NCI-H510A treated with DMSO at 0.1 percent for 48 hours (cell line): Measurements from ENCODE around the gene CATSPER1.
"Not testable (repeated sequence)": the region's sequence is repeated elsewhere in the genome, so short reads cannot be mapped to it uniquely, and the experiment has no call there.

Experiments used
- DNase-seq: peaks from one replicate; lab custom pipeline; 2025; lab: John Stamatoyannopoulos, UW

Gene CATSPER1

DNA sequence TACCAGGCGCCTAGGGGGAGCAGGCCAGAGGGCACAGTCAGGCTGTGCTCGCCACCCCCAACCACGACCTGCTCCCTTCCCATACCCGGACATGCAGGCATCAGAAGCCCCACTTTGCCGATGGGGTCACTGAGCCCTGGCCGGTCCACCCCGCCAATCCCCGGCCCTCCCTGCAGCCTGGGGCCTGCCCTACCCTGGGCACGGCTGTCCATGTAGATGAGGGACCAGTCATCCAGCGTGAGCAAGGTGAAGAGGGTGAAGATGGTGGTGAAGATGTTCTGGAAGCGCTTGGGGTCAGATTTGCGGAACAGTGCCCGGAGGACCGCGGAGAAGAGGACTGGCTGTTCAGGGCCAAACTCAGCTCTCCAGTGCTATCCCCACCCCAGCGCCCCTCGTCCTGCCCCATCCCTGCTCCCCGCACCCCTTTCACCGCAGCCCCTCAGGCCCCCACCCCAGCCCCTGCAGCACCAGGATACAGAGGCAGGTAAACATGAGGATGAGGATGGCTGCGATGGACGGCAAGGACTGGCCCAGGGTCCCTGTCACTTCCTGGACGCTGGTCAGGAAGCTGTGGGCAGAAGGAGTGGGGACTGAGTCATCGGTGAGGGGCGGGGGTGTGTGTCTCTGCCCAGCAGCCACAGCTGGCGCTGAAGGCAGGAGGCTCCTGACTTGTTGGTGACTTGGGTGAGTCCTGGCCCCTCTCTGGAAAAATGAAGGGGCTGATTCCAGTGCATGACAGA, 5.5 kb downstream of the CATSPER1 start:
- no peak for DNase-seq

DNA sequence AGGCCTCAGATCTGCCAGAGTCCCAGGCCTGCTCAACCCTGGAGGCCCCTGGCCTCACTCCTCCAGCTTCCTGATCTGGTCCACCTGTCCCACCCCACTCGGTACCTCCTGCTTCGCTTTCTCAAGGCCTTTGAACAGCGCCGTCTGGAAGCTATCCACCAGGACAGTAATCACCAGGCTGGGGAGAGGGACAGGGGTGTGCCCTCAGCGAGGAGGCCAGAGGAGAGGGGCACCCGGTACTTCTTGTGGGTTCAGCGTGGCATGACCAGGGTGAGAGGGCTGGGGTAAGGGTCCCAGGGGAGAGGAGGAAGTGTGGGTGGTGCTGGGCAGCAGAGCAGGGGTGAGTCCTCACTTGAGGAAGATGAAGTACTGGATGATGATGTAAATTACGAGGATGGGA, 6.1 kb downstream of the CATSPER1 start:
- no peak for DNase-seq

DNA sequence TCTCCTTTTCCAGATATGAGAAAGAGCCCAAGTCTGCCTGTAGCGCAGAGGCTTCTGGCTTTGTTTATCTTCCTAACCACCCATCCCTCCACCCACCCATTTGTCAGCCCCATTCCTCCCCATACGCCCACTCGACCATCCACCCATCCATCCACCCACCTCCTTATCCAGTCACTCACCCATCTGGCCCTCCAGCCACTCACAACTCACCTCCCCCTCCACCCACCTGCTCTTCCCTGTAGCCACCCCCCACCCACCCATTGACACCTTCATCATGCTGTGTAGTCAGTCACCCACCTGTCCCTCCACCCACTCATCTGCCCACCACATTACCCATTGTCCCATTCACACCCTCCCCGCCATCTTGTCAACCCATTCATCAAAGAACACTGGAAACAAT, 9.0 kb downstream of the CATSPER1 start:
- no peak for DNase-seq

DNA sequence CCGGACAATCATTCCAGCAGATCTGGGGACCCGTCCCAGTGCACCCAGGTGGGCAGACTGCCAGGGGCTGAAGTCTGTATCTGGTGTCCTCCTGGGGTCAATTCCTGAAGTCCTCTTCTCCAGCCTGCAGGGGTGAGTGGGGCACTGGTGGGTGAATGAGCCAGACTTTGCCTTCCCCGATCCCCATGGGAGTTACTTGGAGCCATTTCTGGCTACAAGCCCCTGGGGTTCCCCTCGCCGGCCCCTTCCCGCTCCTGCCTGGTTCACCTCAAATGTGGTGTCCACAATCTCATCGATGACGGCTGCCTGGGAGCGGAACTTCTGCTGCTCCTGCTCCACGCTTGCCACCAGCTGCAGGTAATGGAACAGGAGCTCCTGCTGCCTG, 9.5 kb downstream of the CATSPER1 start:
- no peak for DNase-seq

DNA sequence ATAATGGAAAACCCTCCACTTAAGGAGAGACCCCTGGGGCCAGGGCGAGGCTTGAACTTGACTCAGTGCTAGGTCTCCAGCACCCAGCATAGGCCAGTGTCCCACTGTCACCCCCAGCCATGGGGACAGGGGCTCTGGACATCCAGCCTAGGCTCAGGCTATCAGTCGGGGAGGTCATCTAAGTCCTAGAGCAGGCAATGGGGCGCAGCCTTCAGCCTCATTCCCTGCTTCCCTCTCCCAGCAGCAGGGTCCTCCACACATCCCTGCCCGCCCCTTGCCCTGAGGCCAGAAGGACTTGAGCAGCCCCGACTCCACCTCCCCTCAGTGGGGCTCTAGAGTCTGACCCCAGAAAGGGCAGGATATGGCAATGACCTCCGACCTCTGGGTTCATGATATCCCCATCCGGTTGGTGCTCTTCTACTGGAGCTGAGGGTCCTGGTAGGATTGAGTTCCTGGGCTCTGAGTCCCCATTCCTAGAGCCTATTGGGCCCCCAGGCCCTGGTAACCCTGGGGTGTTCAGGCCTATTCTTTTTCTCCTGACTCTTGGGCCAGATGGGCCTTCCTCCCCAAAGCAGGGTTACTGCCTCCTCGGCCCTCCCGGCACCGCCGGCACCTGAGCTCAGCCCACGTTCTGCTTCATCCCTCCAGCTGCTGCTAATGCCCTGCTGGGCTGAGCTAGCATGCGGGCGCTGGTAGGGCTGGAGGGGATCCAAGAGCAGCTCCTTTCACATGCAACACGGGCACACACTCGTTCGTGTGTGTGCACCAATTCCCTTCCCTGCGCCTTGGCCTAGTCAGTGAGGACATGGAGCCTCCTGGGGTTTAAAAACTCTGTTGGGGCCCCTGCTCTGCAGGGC, 10.1 kb downstream of the CATSPER1 start:
- DNase-seq: no peak

DNA sequence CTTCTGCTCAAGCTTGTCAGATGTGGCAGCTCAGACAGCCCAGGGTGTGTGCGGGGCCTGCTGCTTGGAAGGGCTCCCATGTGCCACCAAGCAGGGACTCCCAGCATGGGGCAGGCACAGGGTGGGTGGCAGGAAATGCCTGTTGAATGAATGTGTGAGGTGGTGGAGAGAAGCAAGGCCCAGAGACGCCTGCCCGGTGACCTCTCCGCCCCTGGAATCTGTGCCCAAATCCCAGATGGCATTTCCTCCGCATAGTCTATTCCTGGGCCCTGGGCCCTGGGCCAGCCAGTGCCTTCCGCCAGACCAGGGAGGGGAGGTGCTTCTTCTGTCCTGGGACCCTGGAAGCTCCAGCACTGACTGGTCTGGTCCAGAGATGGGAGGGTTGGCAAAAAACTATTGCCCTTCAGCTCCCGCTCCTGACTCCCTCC, 10.8 kb downstream of the CATSPER1 start:
- DNase-seq: no peak

DNA sequence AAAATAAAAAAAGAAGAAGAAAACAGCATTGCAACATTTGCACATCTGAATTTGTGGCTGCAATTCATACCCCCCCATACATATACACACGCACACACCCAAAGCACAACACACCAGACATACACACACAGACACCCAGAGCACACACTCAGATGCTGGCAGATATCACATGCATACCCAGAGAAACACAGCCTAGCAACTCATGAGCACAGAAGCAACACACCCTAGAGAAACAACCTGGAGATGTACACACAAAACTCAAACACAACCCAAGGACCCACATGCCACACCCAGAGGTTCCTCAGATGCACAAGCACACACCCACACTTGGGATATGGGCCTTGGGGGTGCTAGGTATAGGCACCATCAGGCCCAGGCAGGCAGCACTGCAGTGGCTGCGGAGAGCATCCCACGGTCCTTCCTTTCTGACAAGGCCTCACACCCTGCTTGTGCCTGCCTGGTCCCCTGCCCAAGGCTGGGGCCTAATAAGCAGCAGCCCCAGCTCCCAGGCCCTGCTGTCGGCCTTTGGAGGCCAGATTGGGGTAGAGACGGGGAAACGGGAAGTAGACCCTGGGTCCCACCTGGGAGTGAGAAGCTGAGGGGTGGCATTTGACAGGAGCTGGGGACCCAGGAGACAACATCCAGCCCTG, 11.3 kb downstream of the CATSPER1 start:
- DNase-seq: no peak

DNA sequence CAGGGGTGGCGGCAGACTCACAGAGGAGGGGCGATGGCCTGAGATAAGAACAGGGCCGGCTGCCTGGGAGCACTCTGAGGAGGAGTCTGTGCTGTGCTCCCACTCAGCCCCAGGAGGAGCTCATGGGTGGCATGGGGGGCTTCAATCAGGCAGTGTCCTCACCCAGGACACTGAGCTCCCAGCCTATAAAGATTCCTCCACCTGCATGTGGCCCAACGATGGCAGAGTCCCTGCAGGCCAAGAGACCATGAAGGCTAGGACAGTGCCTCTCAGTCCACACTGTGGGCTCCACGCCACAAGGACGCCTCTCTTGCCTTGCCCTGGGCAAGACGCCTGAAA, 12.5 kb downstream of the CATSPER1 start:
- DNase-seq: no peak

DNA sequence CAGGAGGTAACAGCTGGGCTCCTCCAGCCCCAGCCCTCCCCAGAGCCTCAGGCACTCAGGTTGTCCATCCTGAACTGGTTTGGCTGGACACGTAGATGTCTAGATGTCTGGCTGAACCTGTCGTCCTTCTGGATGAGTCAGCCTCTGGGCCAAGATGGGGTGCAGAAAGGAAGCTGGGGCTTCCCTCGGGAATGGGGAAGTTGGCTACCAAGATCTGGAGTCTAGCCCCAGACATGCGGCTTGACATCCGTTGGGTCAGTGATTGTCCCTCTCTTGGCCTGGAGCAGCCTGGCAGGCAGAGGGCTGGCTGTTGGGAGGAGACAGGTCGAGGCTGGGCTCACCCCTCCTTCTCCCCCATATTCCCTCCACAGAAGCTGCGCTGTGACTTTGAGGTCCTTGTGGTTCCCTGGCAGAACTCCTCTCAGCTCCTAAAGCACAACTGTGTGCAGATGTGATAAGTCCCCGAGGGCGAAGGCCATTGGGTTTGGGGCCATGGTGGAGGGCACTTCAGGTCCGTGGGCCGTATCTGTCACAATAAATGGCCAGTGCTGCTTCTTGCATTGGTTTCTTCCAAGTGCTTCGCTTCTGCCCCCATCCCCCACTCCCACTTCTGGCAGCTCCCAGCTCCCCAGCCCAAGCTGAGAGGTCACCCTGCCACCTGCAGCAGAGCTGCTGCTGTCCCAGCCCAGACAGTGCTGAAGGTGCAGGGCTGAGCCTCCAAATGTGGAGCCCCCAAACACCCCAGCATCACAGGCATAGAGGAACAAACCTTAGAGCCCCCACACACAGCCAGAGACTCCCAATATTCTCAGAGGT, 13.1 kb downstream of the CATSPER1 start:
- no peak for DNase-seq

DNA sequence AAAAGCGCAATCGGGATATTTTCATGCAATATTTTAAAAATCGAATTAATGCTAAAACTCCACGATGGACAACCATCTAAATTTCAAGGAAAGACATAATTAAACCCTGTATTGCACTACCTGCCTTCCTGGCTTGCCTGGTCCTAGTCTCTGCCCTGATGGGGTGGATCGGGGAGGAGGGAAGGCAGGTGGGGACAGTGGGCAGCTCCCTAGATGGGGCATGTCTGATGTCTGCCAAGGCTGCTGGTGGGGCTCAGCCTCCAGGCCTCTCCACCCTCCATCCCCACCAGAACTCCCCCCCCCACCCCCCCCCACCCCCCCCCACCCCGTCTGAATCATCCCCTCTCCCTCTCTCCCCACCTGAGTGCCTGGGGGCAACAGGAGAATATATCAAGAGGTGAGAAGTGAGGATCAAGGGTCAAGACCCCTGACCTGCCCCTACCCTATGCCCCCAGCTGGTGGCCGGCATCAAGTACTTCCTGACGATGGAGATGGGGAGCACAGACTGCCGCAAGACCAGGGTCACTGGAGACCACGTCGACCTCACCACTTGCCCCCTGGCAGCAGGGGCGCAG, 13.8 kb downstream of the CATSPER1 start:
- no peak for DNase-seq

DNA sequence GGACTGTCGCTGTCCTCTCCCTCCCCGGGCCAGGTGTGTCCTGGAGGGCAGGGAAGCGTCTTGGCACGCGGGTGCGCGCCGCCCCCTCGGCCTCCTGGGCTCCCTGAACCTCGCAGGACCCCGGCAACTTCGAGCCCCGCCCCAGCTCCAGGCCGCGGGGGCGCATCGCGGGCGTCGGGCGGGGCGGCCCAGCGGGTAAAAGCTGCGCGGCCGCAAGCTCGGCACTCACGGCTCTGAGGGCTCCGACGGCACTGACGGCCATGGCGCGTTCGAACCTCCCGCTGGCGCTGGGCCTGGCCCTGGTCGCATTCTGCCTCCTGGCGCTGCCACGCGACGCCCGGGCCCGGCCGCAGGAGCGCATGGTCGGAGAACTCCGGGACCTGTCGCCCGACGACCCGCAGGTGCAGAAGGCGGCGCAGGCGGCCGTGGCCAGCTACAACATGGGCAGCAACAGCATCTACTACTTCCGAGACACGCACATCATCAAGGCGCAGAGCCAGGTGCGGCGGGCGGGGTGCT, 14.4 kb downstream of the CATSPER1 start, which contains the start of gene CST6:
CST6 (plus strand) TSS at position 224 of the 519 bp plus-strand sequence; CDS start at position 261, 37 bp downstream.
- no peak for DNase-seq

DNA sequence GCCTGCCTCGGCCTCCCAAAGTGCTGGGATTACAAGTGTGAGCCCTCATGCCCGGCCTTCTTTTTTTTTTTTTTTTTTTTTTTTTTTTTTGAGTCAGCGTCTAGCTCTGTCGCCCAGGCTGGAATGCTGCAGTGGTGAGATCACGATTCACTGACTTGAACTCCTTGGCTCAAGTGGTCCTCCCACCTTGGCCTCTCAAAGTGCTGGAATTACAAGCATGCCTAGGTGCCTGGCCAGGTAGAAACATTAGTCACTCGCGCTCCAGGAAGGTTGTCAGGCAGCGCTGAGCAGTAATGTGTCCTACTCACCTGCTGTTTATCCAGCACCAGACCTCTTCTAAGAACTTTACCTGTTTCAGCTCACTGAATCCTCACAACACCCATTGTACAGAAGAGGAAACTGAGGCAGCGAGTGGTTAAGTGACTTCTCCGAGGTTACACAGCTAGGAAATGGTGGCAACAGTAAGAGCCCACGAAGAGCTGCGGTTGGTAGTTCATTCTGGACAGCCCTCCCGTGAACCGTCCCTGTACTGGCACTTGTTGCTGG, 15.0 kb downstream of the CATSPER1 start:
- no peak for DNase-seq

DNA sequence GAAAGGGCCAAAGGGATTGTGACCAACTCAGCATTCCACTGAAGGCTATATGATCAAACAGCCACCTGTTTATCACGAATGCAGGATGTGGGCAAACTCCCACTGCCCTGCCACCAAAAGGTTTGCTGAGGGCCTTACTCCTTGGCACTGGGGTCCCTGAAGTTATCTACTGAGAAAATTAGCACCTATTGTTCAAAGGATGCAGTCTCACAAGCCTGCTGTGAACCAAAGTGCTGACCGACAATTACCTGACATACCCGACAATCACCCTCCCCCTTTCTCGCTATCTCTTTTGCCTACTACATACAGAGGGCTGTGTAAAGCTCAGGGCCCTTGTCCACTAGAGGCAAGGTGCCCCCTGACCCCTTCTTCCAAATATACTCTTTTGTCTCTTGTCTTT, 16.2 kb downstream of the CATSPER1 start:
- not testable (repeated sequence) for DNase-seq

DNA sequence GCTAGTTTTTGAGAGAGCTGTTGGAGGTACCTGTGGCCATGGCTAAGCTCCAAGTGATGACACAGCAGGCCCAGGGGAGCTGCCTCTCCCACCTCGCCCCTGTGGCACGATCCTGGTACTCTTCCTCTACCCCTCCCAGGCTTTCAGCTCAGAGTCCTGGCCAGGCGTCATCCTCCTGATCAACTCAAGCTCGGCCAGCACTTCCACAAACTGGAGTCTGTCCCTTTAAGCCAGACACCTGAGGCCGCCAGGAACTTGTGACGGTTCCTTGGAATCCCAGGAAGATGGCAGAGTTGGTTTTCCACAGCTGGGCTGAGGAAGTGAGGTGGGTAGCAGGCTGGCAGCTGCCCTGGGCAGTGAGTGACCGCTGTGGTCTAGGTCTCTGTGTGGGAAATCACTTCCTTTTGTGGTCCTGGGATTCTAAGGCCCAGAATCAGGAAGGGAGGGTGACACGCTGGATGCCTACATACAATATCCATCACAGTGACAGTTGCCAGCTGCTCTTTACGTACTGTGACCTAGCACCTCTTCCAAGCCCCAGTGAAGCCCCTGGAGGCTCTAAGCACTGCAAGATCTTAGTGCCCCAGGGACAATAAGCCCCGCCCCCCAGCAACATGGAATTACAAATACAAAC, 17.7 kb downstream of the CATSPER1 start:
- DNase-seq: no peak

DNA sequence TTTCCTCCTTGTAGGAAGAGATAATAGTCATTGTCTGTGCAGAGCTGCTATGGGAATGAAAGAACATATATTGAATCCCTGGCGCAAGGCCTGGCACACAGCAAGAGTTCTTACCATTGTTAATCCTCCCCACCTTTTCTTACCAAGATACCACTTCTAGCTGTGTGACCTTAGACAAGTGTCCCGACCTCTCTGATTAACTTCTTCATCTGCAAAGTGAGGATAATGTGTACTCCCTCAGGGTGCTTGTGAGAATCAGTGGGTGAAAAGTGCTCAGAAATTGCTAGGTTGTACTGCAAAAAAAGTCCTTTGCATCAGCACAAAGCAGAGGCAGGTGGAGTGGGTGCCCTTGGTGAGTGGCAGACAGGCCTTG, 18.2 kb downstream of the CATSPER1 start:
- DNase-seq: no peak

DNA sequence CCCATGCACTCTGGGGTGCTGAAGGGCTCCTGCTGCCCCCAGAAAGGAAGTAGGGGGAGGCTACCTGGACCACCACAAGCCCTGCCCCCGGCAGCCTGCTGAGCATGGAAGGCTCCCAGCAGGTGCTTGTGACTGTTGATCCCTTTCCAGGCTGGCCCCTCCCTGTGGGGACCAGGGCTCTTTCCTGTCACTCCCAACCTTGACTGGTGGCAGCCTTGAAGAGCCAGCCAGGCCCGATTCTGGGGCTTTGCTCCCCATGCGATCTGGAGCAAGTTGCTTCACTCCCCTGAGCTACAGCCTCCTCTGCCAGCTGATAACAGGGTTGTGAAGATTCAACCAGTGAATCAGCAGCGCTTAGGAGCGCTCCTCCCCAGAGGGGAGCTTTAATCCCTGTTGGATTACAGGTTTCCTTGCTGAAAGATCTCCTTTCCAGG, 19.1 kb downstream of the CATSPER1 start:
- DNase-seq: no peak

DNA sequence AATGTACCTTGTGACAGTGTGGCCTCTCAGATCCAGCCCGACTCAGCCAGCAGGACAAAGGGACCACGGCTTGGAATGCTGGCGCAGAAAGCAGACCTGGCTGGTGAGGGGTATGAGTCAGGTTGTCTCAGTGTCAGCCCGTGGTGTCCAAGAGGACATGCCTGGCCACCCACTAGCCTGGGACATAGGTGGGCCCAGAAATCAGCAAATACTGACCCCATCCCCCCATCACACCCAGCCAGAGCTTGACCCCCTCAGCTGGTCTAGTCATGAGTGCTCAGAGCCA, 19.4 kb downstream of the CATSPER1 start:
- no peak for DNase-seq

DNA sequence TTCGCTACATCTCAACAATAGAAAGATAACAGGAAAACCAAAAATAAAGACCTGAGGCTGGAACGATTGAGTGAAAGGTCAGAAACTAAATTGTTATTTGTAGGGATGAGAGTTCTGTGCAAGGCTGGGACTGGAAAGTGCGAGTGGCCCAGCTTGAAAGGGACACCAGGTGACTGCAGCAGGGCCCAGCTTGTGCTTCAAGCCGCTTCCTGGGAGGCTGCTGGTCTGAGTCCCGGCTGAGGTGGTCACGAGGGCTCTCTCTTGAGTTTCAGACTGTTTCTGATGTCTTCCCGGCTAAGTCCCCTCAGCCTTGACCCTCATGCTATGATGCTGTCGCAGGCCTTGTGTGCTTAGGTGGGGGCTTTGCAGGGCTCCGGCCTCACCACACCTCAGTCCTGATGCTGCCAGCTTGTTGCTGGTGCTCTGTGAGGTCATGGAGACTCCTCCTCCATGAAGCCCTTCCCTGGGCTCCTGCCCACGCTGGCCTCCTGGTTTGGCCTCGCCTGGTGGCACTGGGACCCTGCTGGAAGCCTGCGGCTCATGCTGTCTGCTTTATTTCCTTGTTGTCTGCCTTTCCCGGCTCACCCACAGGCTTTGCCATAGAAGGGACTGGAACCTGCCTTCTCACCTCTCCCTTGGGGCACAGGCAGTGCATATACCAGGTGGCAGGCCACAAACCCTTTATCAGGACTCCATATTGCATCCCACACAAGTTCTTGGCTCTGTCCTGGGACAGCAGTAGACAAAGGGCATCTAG, 20.0 kb downstream of the CATSPER1 start:
- no peak for DNase-seq

DNA sequence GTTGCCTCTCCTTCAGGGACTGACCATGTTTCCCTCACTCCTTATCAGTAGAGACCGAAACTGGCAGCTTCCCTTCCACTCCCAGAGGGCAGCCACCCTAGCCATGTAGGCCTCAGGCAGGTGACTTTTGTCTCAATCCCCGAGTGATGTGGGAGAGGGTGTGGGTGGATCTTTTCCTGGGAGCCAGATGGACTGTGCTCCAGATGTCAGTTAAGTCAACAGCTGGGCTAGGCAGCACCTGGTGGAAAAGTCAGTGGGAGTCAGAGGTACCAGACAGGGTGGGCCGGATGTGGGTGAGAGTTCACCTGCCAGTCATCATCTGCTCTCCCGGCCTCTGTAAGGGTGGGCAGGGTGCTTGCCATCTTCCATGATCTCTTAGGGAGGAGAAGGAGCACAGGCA, 22.1 kb downstream of the CATSPER1 start:
- no peak for DNase-seq

DNA sequence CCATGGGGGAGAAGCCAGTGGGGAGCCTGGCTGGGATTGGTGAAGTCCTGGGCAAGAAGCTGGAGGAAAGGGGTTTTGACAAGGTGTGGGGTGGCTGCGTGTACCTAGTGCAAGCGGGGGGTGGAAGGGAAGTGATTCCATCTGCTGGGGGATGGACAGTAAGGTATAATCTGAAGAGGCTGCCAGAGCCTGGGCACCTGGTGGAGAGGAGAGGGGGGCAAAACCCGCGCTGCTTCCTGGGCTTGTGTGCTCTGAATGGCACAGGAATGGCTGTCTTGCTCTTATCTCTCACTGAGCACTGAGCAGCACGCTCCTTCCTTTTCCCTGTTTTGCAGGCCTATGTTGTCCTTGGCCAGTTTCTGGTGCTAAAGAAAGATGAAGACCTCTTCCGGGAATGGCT, 23.0 kb downstream of the CATSPER1 start:
- no peak for DNase-seq
